Measurements from ENCODE around the gene ZP2.
"Not testable (repeated sequence)": the region's sequence is repeated elsewhere in the genome, so short reads cannot be mapped to it uniquely, and the experiment has no call there.

The ZP2 gene

DNA sequence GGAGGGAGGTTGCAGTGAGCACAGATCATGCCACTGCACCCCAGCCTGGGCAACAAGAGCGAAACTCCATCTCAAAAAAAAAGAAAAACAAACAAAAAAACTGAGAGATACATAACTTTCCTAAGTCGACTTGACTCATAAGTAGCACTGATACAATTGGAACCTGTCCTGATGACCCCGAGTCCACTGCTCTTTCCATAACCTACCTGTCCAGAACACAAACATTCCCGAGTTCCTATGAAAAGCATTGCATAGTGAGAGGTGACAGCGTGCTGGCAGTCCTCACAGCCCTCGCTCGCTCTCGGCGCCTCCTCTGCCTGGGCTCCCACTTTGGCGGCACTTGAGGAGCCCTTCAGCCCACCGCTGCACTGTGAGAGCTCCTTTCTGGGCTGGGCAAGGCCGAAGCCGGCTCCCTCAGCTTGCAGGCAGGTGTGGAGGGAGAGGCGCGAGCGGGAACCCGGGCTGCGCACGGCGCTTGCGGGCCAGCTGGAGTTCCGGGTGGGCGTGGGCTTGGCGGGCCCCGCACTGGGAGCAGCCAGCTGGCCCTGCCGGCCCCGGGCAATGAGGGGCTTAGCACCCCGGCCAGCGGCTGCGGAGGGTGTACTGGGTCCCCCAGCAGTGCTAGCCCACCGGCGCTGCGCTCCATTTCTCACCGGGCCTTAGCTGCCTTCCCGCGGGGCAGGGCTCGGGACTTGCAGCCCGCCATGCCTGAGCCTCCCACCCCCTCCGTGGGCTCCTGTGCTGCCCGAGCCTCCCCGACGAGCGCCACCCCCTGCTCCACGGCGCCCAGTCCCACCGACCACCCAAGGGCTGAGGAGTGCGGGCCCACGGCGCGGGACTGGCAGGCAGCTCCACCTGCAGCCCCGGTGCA is 59.0 kb downstream of the ZP2 start:
- not testable (repeated sequence) for DNase-seq

- peak in 3 of 51 donors; percentile 1 to 5 (median 3) for DNase-seq
Observed at GRCh38 chr16:21150375-21151001, 60.9 kb downstream of the ZP2 start, which contains the start of gene DNAH3. DNAH3 (minus strand) TSS chr16:21150846; CDS start chr16:21150319, 527 bp downstream.

Data from hypothalamus (tissue), 51 donors.